ENCODE results near the gene IQCH. TPM values are rescaled to one million over a fixed set of nuclear protein-coding genes. Genes with fewer than 3 reads are reported as not detected.

Gene IQCH
- total RNA-seq, 1 experiment from 2014 or later: 4.5 TPM

DNA sequence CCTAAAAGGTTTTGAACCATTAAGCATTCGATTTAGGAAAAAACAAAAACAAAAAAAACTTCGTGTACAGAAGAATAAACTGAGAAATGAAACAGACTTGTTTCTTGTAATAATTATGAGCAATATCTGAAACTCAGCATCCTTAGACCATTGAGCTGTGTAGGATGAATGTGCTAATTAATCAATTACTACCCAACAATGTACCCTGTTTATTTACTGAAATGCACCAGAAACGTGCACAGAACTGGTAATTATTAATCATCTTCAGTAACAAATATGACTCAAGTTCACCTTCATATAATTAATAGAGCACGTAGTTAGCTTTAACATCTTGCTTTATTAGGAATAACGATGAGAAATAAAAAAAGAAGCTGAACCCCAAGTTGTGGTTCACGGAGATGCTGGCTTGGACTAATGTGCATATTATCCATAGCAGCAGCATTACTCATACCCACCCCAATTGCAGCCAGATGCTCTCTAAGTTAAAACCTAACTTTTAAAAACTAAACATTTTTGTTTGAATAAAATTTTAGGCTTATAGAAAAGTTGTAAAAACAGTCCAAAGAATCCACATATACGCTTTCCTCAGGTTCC lies 256.1 kb downstream of the IQCH start:
- Histone ChIP-seq H3K27ac (peak overlapping the region; percentile 49), H3K4me1 (replicated peaks) (peaks cover 35% of the 10 kb centered on the region), H3K9me3 (replicated peaks) (no peaks in the 10 kb centered on the region), H3K4me3 (no peak overlapping the region), H3K27me3 (replicated peaks) (no peaks in the 10 kb centered on the region), H3K36me3 (peaks cover 5% of the 10 kb centered on the region; the same call in 1 of the 2 replicates)
- DNase-seq (ENCODE audit: low read depth in 1 of 2, low spot score in 2 of 2): peak; percentile 45 to 57

DNA sequence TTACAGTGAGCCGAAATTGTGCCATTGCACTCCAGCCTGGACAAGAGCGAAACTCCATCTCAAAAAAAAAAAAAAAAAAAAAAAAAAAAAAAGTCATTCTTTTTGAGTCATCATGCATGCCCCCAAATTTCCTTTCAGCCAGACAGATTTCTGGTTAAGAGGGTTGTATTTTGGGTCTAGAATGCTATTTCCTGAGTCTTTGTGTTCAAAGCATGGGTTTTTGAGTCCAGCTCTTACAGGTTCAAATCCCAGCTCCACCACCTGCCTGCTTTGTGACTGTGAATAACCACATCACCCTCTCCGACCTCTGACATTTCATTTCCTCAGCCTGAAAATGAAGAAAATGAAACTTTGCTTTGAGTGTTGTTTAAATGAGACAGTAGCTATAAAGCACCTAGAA lies 257.0 kb downstream of the IQCH start:
- peak in 1 of 2 experiments; percentile 9 for DNase-seq (ENCODE audit: low read depth in 1 of 2, low spot score in 2 of 2)
- H3K36me3 ChIP-seq: peaks cover 5% of the 10 kb centered on the region; the same call in 1 of the 2 replicates
- H3K27me3 ChIP-seq (replicated peaks): no peaks in the 10 kb centered on the region
- H3K27ac ChIP-seq: no peak overlapping the region
- H3K4me1 ChIP-seq (replicated peaks): peaks cover 35% of the 10 kb centered on the region
- no peak overlapping the region for H3K4me3 ChIP-seq
- H3K9me3 ChIP-seq (replicated peaks): no peaks in the 10 kb centered on the region

DNA sequence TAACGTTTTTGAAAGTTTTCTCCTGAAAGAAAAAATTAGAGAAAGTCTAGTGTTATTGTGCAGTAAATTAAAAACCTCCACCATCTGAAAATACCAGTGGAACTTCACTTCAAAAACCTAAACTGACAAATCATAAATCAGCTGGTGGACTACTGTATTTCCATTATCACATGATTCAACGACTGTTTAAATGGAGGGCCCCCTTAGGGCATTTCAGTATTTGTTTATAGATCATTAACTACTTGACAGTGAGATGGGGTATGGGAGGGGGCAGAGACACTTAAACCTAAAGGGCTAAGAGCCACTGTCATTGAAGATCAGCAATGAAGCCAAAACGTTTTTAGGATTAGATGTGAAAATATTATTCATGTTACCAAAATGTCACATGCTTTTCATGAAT lies 257.6 kb downstream of the IQCH start:
- peaks cover 35% of the 10 kb centered on the region for H3K4me1 ChIP-seq (replicated peaks)
- no peak overlapping the region for H3K27ac ChIP-seq
- no peaks in the 10 kb centered on the region for H3K27me3 ChIP-seq (replicated peaks)
- H3K9me3 ChIP-seq (replicated peaks): no peaks in the 10 kb centered on the region
- no peak for DNase-seq (ENCODE audit: low read depth in 1 of 2, low spot score in 2 of 2)
- H3K4me3 ChIP-seq: no peak overlapping the region
- H3K36me3 ChIP-seq: peaks cover 5% of the 10 kb centered on the region; the same call in 1 of the 2 replicates

DNA sequence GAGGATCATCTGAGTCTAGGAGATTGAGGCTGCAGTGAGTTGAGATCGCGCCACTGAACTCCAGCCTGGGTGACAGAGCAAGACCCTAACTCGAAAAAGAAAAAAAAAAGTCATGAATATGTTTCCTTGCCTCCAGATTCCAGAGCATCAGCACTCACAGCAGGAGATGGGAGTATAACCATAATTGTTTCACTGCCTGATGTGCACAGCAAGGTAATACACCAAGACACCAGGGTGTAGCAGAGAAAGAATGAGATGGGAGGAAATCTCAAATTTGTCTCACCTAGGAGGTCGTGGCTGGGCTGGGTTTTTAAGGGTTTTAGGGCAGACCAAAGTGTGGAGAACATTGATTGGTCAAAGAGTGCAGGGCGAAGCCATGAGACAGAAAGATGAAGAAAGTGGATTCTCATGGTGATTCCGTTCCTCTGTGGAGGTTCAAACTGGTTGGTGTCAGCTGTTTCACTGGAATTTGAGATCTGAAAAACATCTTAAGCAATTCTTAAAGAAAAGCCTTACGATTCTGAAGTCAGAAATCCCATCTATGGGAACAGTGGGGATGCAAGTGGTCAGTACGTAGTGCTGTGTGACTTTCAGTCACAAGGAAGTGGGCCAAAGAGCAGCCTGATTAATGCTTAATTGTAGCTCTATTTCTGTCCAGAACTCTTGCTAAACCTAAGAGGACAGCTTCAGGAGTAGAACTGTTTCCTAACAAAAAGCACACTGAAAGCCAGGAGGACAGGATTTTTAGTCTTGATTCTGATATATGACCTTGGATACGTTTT lies 258.5 kb downstream of the IQCH start:
- H3K9me3 ChIP-seq (replicated peaks): no peaks in the 10 kb centered on the region
- peaks cover 34% of the 10 kb centered on the region for H3K4me1 ChIP-seq (replicated peaks)
- DNase-seq (ENCODE audit: low read depth in 1 of 2, low spot score in 2 of 2): no peak
- H3K36me3 ChIP-seq: peaks cover 5% of the 10 kb centered on the region; the same call in 1 of the 2 replicates
- no peak overlapping the region for H3K27ac ChIP-seq
- no peak overlapping the region for H3K4me3 ChIP-seq
- no peaks in the 10 kb centered on the region for H3K27me3 ChIP-seq (replicated peaks)

DNA sequence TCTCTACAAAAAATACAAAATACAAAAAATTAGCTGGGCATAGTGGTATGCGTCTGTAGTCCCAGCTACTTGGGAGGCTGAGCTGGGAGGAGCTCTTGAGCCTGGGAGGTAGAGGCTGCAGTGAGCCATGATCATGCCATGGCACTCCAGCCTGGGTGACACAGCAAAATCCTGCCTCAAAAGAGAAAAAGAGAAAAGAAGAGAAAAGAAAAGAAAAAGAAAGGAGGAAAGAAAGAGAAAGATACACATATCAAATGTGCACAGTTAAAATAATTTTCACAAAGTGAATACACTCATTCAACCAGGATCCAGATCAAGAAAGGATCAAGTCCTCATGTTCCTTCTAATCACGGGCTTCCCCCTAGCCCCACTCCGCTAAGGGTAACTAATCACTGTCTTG lies 260.5 kb downstream of the IQCH start:
- Histone ChIP-seq H3K27me3 (replicated peaks) (no peaks in the 10 kb centered on the region), H3K27ac (no peak overlapping the region), H3K36me3 (peaks cover 5% of the 10 kb centered on the region; the same call in 1 of the 2 replicates), H3K9me3 (replicated peaks) (no peaks in the 10 kb centered on the region), H3K4me1 (replicated peaks) (peaks cover 23% of the 10 kb centered on the region), H3K4me3 (no peak overlapping the region)
- no peak for DNase-seq (ENCODE audit: low read depth in 1 of 2, low spot score in 2 of 2)

DNA sequence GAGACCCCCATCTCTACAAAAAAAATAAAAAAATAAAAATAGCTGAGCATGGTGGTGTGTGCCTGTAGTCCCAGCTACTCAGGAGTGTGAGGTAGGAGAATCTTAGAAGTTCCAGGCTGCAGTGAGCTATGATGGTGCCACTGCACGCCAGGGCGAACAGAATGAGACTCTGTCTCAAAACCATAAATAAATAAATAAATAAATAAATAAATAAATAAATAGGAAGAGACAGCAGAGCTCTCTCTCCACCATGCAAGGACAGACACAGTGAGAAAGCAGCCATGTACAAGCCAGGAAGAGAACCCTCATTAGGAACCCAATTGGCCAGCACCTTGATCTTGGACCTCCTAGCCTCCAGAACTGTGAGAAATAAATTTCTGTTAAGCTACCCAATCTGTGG lies 261.0 kb downstream of the IQCH start:
- Histone ChIP-seq H3K4me1 (replicated peaks) (peaks cover 22% of the 10 kb centered on the region), H3K27ac (no peak overlapping the region), H3K4me3 (no peak overlapping the region), H3K9me3 (replicated peaks) (no peaks in the 10 kb centered on the region), H3K36me3 (peaks cover 5% of the 10 kb centered on the region; the same call in 1 of the 2 replicates), H3K27me3 (replicated peaks) (no peaks in the 10 kb centered on the region)
- no peak for DNase-seq (ENCODE audit: low read depth in 1 of 2, low spot score in 2 of 2)

DNA sequence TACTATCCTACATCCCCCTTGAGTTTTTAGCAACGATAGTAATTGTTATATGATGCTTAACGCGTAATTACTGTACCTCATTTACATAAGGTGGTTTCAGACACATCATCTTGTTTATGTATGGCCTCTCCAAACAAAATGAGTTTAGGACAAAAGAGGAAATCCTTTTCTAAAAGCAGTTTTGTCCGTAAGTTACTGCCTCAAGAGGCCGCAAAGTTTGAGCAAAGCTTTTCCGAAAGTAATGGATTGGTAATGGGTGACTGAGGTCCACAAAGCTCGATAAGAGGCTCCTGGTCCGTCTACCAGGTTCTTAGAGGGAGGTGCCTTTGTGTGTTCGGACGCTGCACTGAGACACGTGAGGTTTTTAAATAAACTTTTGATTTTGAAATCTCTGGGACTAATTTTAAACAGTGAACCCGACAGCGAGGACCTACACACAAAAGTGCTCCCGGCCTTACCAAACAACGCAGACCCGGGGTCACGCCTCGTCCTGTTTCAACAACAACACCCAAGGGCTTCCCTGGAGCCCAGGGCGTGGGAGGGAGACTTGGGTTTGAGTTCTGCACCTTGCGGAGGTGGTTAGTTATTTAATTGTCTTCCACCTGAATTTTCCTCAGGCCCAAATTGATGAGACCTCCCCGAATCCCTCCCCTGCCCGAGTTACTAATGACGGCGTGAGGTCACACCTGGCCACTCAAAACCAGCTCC lies 265.9 kb downstream of the IQCH start:
- no peaks in the 10 kb centered on the region for H3K27me3 ChIP-seq (replicated peaks)
- no peaks in the 10 kb centered on the region for H3K9me3 ChIP-seq (replicated peaks)
- DNase-seq (ENCODE audit: low read depth in 1 of 2, low spot score in 2 of 2): no peak
- H3K4me1 ChIP-seq (replicated peaks): peaks cover 19% of the 10 kb centered on the region
- peak overlapping the region; percentile 67 for H3K4me3 ChIP-seq
- H3K36me3 ChIP-seq: peaks cover 2% of the 10 kb centered on the region; the same call in 1 of the 2 replicates
- peak overlapping the region; percentile 65; the same call in 1 of the 2 replicates for H3K27ac ChIP-seq

DNA sequence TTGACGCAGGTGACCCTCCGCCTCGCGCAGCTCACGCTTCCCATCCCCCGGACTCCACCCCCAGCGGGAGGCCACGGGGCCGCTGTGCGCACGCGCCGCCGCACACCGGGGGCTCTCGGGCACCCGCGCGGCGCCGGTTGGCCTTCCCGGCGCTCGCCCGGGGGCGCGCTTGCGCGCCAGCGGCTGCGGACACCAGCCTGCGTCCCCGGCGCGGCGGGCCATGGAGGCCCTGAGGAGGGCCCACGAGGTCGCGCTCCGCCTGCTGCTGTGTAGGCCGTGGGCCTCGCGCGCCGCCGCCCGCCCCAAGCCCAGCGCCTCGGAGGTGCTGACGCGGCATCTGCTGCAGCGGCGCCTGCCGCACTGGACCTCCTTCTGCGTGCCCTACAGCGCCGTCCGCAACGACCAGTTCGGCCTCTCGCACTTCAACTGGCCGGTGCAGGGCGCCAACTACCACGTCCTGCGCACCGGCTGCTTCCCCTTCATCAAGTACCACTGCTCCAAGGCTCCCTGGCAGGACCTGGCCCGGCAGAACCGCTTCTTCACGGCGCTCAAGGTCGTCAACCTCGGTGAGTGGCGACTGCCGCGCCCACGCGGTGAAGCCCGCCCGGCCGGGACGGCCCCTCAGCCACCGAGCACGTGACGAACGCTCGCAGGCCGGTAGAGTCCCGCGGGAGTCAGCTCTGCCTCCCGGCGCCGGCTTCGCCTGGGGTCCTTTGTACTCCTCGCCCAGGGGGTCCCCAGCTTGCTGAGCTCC lies 266.6 kb downstream of the IQCH start, which contains the start of gene C15orf61:
Gene C15orf61 (plus strand): TSS at position 103 of the 754 bp plus-strand sequence. CDS start 118 bp downstream, at position 221.
- peak within 1 kb of the TSS; percentile 65 for H3K27ac ChIP-seq
- peak within 1 kb of the TSS; percentile 67 for H3K4me3 ChIP-seq
- peaks cover 19% of the 10 kb centered on the region for H3K4me1 ChIP-seq (replicated peaks)
- H3K27me3 ChIP-seq (replicated peaks): no peaks in the 10 kb centered on the region
- H3K36me3 ChIP-seq: peaks cover 2% of the 10 kb centered on the region; the same call in 1 of the 2 replicates
- DNase-seq (ENCODE audit: low read depth in 1 of 2, low spot score in 2 of 2): peak; percentile 79 to 88
- no peaks in the 10 kb centered on the region for H3K9me3 ChIP-seq (replicated peaks)

DNA sequence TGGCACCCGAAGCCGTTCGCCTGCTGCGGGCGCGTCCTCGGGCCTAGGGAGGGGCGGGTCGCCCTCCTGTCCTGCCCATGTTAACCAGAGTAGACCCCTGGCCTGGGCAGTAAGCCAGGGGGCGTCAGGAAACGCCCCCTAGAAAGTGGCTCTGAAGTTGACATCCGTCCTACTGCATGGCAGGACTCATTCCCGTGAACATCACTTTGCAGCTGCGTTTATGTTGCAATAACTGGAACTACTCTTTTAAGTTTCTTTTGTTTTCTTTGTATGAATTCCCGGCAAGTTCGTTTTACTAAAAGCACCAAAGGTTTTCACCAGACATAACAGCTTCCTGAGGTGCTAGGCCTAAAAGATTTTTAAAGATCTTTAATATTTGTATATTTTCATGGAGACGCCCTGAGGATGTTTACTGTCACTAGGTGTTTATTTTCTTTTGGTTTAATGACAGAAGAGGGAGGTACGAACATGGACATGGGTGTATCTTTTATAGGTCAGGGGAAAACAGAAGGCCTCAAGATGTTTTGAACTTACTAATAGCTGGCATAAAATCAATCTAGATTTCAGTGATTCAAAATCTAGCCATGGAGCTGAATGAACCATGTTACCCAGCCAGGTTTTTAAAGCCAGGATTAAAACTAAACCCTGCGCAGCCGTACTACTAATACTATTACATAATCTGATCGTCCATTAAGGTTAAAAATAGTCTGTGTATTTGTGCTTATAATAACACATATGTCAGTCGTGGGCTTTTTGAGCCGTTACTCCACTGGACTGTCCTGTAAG lies 267.4 kb downstream of the IQCH start:
- Histone ChIP-seq H3K9me3 (replicated peaks) (no peaks in the 10 kb centered on the region), H3K4me3 (peak overlapping the region; percentile 67), H3K36me3 (peaks cover 2% of the 10 kb centered on the region; the same call in 1 of the 2 replicates), H3K27me3 (replicated peaks) (no peaks in the 10 kb centered on the region), H3K27ac (peak overlapping the region; percentile 65), H3K4me1 (replicated peaks) (peaks cover 19% of the 10 kb centered on the region)
- peak in 1 of 2 experiments; percentile 59 for DNase-seq (ENCODE audit: low read depth in 1 of 2, low spot score in 2 of 2)

DNA sequence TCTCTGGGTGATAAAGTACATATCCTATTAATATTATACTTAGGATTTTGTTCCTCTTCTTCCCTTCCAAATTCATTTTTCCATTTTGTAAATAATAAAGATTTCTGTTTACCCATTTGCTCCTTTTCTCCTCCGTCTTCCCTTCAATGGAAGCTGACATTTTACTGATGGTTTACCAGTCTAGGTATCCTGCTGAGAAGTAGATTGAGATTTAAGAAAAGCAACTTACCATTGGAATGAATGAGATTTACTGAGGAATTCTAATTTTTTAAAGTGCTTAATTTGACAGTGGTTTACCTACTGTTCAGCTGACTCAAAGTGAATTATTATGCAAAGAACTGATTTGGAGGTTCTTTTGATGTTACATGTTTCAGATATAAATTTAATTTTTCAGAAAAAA lies 268.7 kb downstream of the IQCH start:
- no peak overlapping the region for H3K4me3 ChIP-seq

DNA sequence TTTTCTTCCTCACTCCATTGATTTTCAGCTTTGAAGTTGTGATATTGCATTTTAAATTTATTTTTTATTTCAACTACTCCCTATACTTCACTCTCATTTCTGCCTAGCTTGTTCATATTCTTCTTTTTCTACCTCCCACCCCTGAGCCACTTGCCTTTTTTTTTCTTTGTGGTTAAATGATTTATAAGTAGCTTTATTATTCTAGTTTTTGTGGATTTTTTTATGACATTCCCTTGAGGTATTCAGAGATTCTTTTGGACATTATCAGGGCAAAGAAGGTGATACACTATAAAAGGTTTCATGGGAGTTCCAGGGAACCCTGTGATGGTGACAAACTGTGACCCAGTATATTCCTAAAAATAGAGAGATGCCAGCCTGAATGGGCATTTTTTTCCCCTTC lies 269.6 kb downstream of the IQCH start:
- no peaks in the 10 kb centered on the region for H3K27me3 ChIP-seq (replicated peaks)
- DNase-seq (ENCODE audit: low read depth in 1 of 2, low spot score in 2 of 2): no peak
- H3K4me1 ChIP-seq (replicated peaks): peaks cover 19% of the 10 kb centered on the region
- no peaks in the 10 kb centered on the region for H3K9me3 ChIP-seq (replicated peaks)
- no peak overlapping the region for H3K27ac ChIP-seq
- H3K4me3 ChIP-seq: no peak overlapping the region
- peaks cover 2% of the 10 kb centered on the region; the same call in 1 of the 2 replicates for H3K36me3 ChIP-seq

More for the DNA sequence above, 268.7 kb downstream of the IQCH start:
- Histone ChIP-seq H3K27me3 (replicated peaks) (no peaks in the 10 kb centered on the region), H3K36me3 (peaks cover 2% of the 10 kb centered on the region; the same call in 1 of the 2 replicates), H3K4me1 (replicated peaks) (peaks cover 19% of the 10 kb centered on the region), H3K27ac (no peak overlapping the region), H3K9me3 (replicated peaks) (no peaks in the 10 kb centered on the region)
- DNase-seq (ENCODE audit: low read depth in 1 of 2, low spot score in 2 of 2): no peak

DNA sequence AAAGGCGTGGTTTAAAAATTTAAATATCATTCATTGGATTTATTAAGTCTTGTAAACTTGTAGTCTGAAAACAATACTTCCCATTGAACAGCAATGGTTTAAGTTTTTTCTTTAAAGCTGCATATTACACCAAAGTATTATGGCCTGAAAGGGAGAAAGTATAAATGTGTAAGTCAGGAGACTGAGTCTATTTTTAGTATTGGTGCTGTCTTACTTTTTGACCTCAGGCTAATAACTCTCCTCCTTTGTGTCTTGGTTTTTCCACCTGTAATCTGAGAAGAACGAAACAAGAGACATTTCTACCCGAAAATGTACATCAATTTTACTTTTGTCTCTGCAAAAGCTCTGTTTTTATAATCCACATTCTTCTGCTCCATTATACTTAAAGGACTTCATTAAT lies 273.9 kb downstream of the IQCH start:
- DNase-seq (ENCODE audit: low read depth in 1 of 2, low spot score in 2 of 2): no peak
- Histone ChIP-seq H3K4me1 (replicated peaks) (no peaks in the 10 kb centered on the region), H3K36me3 (no peaks in the 10 kb centered on the region; the same call in 1 of the 2 replicates), H3K27ac (no peak overlapping the region), H3K9me3 (replicated peaks) (no peaks in the 10 kb centered on the region), H3K4me3 (no peak overlapping the region), H3K27me3 (replicated peaks) (no peaks in the 10 kb centered on the region)
